ENCODE results near the gene PRG3.

The PRG3 gene

GRCh38 chr11:57370941-57371340, 10.0 kb downstream of the PRG3 start:
- H3K27ac ChIP-seq, result no peak overlapping the region
- no peak for DNase-seq (ENCODE audit: low spot score)
- POLR2A ChIA-PET (ENCODE audit: low non-redundant PET), result no interaction called here
- TF ChIP-seq, protein P1, sequence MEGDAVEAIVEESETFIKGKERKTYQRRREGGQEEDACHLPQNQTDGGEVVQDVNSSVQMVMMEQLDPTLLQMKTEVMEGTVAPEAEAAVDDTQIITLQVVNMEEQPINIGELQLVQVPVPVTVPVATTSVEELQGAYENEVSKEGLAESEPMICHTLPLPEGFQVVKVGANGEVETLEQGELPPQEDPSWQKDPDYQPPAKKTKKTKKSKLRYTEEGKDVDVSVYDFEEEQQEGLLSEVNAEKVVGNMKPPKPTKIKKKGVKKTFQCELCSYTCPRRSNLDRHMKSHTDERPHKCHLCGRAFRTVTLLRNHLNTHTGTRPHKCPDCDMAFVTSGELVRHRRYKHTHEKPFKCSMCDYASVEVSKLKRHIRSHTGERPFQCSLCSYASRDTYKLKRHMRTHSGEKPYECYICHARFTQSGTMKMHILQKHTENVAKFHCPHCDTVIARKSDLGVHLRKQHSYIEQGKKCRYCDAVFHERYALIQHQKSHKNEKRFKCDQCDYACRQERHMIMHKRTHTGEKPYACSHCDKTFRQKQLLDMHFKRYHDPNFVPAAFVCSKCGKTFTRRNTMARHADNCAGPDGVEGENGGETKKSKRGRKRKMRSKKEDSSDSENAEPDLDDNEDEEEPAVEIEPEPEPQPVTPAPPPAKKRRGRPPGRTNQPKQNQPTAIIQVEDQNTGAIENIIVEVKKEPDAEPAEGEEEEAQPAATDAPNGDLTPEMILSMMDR (conservative IDR thresholded peaks at IDR 0.05; ENCODE audit: low read depth), result no peak
- CTCF ChIA-PET, result no interaction called here

- peak; percentile 39 for DNase-seq (ENCODE audit: low spot score)
- no peak overlapping the region for H3K27ac ChIP-seq
- ChIA-PET POLR2A (ENCODE audit: low non-redundant PET) (no interaction called here), CTCF (interaction anchor here (0.6 kb wide), 1 partner anchor 107 kb away, joined by 3 read pairs; no protein-coding TSS in a partner anchor)
- TF ChIP-seq, protein P1 (conservative IDR thresholded peaks at IDR 0.05; ENCODE audit: low read depth), result no peak
Observed at GRCh38 chr11:57370251-57370650, 10.7 kb downstream of the PRG3 start.

DNA sequence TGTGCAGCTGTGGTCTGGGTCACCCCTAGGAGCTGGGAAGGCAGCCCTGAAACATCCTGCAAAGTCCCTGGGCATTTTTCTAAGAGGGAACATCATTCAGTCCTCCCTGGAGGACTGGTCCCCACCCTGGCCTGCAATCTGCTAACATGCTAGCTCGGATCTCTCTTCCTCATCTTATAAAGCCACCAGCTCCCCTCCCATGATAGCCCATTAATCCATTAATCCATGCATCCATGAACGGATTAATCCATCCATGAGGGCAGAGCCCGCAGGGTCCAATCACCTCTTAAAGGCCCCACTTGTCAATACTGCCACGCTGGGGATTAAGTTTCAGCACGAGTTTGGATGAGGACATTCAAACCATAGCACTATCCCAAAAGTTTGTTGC, 12.1 kb downstream of the PRG3 start:
- DNase-seq (ENCODE audit: low spot score), result no peak
- H3K27ac ChIP-seq, result no peak overlapping the region
- POLR2A ChIA-PET (ENCODE audit: low non-redundant PET), result no interaction called here
- CTCF ChIA-PET, result interaction anchor here (0.6 kb wide), 2 partner anchors 20 to 168 kb away, joined by 3 to 7 read pairs; no protein-coding TSS in a partner anchor
- TF ChIP-seq, protein P1 (conservative IDR thresholded peaks at IDR 0.05; ENCODE audit: low read depth), result no peak

GRCh38 chr11:57368106-57368844, 12.7 kb downstream of the PRG3 start:
- H3K27ac ChIP-seq, result no peak overlapping the region
- TF ChIP-seq, protein P1 (conservative IDR thresholded peaks at IDR 0.05; ENCODE audit: low read depth), result no peak
- CTCF ChIA-PET, result interaction anchor here (0.6 kb wide), 1 partner anchor 21 kb away, joined by 7 read pairs; no protein-coding TSS in a partner anchor
- POLR2A ChIA-PET (ENCODE audit: low non-redundant PET), result no interaction called here
- DNase-seq (ENCODE audit: low spot score), result peak; percentile 13

DNA sequence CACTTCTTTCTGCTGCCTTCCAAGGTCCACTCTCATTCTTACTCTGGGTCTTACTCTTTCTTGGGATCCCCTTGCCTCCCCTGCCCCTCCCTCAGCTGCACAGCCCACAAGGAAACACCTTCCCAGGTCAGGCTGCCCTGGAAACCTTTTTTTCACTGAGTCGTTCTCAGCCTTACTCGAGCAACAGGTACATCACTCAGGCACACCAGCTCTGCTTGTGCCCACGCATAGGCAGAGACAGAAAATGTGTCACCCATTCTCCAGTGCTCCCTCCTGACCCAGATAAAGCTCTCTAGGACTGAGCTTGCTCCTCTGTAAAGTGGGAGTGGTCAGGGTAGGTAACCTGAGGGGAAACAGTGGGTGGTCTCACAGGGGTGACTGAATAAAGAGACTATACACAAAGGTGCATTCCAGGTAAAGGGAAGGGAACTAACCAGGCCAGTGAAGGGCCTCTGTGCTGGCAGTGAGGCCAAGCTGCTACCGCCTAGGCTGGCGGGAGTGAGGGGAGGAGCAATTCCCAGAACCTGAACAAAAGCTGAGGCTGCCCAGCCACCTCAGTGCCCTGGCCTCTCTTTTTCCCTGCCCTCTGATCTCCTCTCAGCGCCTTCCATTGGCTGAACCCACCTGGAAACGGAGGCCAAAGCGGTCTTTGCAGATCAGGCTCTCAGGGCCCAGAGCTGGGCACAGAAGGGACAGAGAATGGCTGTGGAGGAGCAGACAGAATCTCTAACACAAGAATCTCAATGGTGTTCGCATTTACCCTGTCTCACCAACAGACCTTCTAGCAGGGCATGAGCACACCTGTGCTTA, 15.9 kb downstream of the PRG3 start:
- H3K27ac ChIP-seq, result no peak overlapping the region
- POLR2A ChIA-PET (ENCODE audit: low non-redundant PET), result no interaction called here

More for the DNA sequence above, 15.9 kb downstream of the PRG3 start:
- CTCF ChIA-PET, result interaction anchor here (0.6 to 0.7 kb wide), 2 partner anchors 93 to 950 kb away, joined by 4 read pairs; no protein-coding TSS in a partner anchor
- no peak for DNase-seq (ENCODE audit: low spot score)
- TF ChIP-seq, protein P1 (conservative IDR thresholded peaks at IDR 0.05; ENCODE audit: low read depth), result no peak

All from RWPE1 (cell line).